SK-N-MC (cell line): ENCODE data around the gene AKR1C3.

Experiments used
- EZH2 ChIP-seq: fragments of 200-600 bp; sonication (generic); IDR thresholded peaks from one replicate; pipeline ENCODE4 v1.6.1; 2017; ENCODE audit warnings: antibody characterized with exemption
- POLR2AphosphoS5 ChIP-seq: IDR thresholded peaks from 2 replicates; pipeline ENCODE4 v1.6.1; 2012; ENCODE audit warnings: mild to moderate bottlenecking, low read depth, low read length, borderline replicate concordance

DNA sequence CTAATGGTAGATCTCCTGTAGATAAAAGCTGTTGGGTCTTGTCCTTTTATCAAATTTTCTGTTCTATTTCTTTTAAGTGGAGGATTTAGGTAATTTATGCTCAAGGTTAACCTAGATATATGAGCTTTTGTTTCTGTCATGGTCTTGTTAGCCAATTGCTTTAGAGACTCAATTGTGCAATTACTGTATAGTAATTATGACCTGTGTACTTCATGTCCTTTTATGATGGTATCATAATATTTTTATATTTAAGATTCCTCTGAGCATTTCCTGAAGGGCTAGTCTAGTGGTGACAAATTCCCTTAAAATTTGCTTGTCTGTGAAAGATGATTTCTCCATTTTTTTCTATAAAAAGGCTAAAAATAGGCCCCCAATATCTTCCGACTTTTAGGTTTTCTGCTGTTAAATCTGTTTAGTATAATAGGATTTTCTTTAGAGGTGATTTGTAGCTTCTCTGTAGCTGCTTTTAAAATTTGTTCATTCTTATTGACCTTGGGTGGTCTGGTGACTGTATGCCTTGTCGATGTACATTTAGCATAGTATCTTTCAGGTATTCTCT lies 5.4 kb upstream of the AKR1C3 start:
- TF ChIP-seq EZH2 (no peak), POLR2AphosphoS5 (no peak)
